ENCODE data around the gene CDV3. TPM values are rescaled to one million over a fixed set of nuclear protein-coding genes. Genes with fewer than 3 reads are reported as not detected.

CDV3 gene
- total and polyA plus RNA-seq, 10 of the 15 experiments (the other 5 are each of a cell fraction or from before 2014, with no cell fraction given) = 42.3 to 466 (median 136) TPM

DNA sequence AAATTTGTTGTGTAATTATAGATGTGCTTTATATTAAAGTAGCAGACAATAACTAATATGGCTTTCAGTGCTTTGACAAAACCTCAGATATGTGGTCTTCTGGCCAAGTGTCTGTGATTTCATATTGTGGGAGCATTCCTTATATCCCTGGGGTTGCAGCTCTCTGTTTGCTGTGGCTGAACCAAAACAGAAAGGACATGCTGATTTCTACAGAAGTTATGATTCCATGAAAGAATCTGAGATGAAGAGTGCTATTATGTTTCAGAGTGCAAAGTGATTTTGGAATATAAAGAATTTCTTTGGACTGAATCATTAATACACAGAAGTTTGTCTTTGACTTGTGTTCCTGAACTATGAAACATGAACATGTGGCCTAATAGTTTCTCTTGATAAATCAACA lies 36.5 kb downstream of the CDV3 start:
- in situ Hi-C loops (cut with MboI) (no loop called here), intact Hi-C loops (cut with micrococcal nuclease; ENCODE audit: unreplicated experiment) (no loop called here)
- Histone ChIP-seq H3K9ac (ENCODE audit: control insufficient read depth, insufficient read depth, low read length) (no peak overlapping the region), H2AFZ (ENCODE audit: control insufficient read depth, low read depth, low read length) (no peak overlapping the region), H4K20me1 (ENCODE audit: control insufficient read depth, insufficient read depth) (no peaks in the 10 kb centered on the region), H3K4me3 (no peak overlapping the region), H3K4me2 (ENCODE audit: control insufficient read depth, insufficient read depth) (no peak overlapping the region), H3K9me3 (replicated peaks; ENCODE audit: control insufficient read depth, insufficient read depth, low read length) (no peaks in the 10 kb centered on the region; the same call in 2 of the 3 replicates), H3K27ac (ENCODE audit: control insufficient read depth, insufficient read depth) (no peak overlapping the region), H3K4me1 (ENCODE audit: control insufficient read depth, insufficient read depth, low read length) (no peaks in the 10 kb centered on the region), H3K79me2 (ENCODE audit: control insufficient read depth, insufficient read depth, low read length) (no peaks in the 10 kb centered on the region), H3K36me3 (ENCODE audit: control insufficient read depth in 2 of 2, insufficient read depth in 2 of 2, low read length in 1 of 2) (peaks cover 7 to 30% of the 10 kb centered on the region in 2 experiments), H3K27me3 (replicated peaks in 1 of 2; ENCODE audit: control insufficient read depth in 2 of 2, insufficient read depth in 2 of 2, low read length in 1 of 2) (no peaks in the 10 kb centered on the region)
- ChIA-PET SMC1A (ENCODE audit: uncharacterized antibody, unreplicated experiment) (no interaction called here), RAD21 (ENCODE audit: unreplicated experiment) (no interaction called here), CTCF (no interaction called here), POLR2A (no interaction called here)
- ATAC-seq = no peak
- TF ChIP-seq WRNIP1 (IDR thresholded peaks at IDR 0.05; ENCODE audit: borderline replicate concordance, low read depth, low read length) (no peak), NFYB (IDR thresholded peaks at IDR 0.05; ENCODE audit: insufficient read depth, low read depth, low read length) (no peak), IKZF2 (IDR thresholded peaks at IDR 0.05) (no peak), RAD51 (IDR thresholded peaks at IDR 0.05) (no peak), TCF3 (IDR thresholded peaks at IDR 0.05; ENCODE audit: borderline replicate concordance, insufficient read depth, low read depth, low read length) (no peak), NRF1 (conservative IDR thresholded peaks at IDR 0.05; ENCODE audit: low read depth, low read length) (no peak), BACH1 (IDR thresholded peaks at IDR 0.05; ENCODE audit: borderline replicate concordance) (no peak), BRCA1 (IDR thresholded peaks at IDR 0.05; ENCODE audit: low read depth, low read length) (no peak), NFYA (IDR thresholded peaks at IDR 0.05; ENCODE audit: borderline replicate concordance, low read depth, low read length) (no peak), KAT2A (conservative IDR thresholded peaks at IDR 0.05; ENCODE audit: control insufficient read depth, low read depth, low read length) (no peak), ZBED1 (IDR thresholded peaks at IDR 0.05; ENCODE audit: borderline replicate concordance) (no peak), ZZZ3 (IDR thresholded peaks at IDR 0.05; ENCODE audit: control insufficient read depth, insufficient read length, low read depth) (no peak), ZNF207 (IDR thresholded peaks at IDR 0.05; ENCODE audit: borderline replicate concordance) (no peak)
- TF ChIP-seq, protein P1, sequence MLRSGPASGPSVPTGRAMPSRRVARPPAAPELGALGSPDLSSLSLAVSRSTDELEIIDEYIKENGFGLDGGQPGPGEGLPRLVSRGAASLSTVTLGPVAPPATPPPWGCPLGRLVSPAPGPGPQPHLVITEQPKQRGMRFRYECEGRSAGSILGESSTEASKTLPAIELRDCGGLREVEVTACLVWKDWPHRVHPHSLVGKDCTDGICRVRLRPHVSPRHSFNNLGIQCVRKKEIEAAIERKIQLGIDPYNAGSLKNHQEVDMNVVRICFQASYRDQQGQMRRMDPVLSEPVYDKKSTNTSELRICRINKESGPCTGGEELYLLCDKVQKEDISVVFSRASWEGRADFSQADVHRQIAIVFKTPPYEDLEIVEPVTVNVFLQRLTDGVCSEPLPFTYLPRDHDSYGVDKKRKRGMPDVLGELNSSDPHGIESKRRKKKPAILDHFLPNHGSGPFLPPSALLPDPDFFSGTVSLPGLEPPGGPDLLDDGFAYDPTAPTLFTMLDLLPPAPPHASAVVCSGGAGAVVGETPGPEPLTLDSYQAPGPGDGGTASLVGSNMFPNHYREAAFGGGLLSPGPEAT (IDR thresholded peaks at IDR 0.05; ENCODE audit: low read depth) = no peak
- TF ChIP-seq, protein P2, sequence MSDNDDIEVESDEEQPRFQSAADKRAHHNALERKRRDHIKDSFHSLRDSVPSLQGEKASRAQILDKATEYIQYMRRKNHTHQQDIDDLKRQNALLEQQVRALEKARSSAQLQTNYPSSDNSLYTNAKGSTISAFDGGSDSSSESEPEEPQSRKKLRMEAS (IDR thresholded peaks at IDR 0.05; ENCODE audit: low read depth, low read length) = no peak
- TF ChIP-seq, protein P3, sequence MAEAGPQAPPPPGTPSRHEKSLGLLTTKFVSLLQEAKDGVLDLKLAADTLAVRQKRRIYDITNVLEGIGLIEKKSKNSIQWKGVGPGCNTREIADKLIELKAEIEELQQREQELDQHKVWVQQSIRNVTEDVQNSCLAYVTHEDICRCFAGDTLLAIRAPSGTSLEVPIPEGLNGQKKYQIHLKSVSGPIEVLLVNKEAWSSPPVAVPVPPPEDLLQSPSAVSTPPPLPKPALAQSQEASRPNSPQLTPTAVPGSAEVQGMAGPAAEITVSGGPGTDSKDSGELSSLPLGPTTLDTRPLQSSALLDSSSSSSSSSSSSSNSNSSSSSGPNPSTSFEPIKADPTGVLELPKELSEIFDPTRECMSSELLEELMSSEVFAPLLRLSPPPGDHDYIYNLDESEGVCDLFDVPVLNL (IDR thresholded peaks at IDR 0.05; ENCODE audit: low read depth, low read length) = no peak
- FAIRE-seq = no peak
- DNase-seq (ENCODE audit: low read depth, low spot score) = no peak
- no TSS peak for BruUV-seq (replicated peaks)

All from GM12878 (cell line).